CD4-positive, alpha-beta T cell (primary cell): ENCODE measurements around the gene ENOX1. TPM values are rescaled to one million over a fixed set of nuclear protein-coding genes. Genes with fewer than 3 reads are reported as not detected.

Source experiments
- ATAC-seq: fragments of 200-7000 bp; cut with Tn5 transposase; one replicate; pipeline ENCODE4 v1.10.0; 2022; ENCODE audit warnings: mild to moderate bottlenecking; ENCODE audit not compliant: poor library complexity
- CTCF ChIA-PET: fragments of 350-600 bp; sonication (Branson Sonifier 250); formaldehyde crosslinking; loops from one replicate; lab custom pipeline; 2021; ENCODE audit warnings: antibody characterized with exemption, inconsistent platforms; lab: Charles Lee
- POLR2A ChIA-PET: fragments of 350-600 bp; sonication (Branson Sonifier 250); formaldehyde crosslinking; loops from one replicate; lab custom pipeline; 2021; ENCODE audit warnings: antibody characterized with exemption, inconsistent platforms; lab: Charles Lee
- DNase-seq, 14 experiments: peaks; one replicate each; pipeline ENCODE4 v3.0.0-alpha.2; 2013 to 2020; ENCODE audit warnings: mixed read lengths in 2 of 14
- H3K27ac ChIP-seq, 2 donors: one replicate each; pipeline versions ENCODE4 v1.5.1 to v1.7.0; 2013; ENCODE audit warnings: low read length in 2 of 2, low read depth in 1 of 2, mild to moderate bottlenecking in 1 of 2
- H3K27me3 ChIP-seq, 2 experiments: 1 replicate in 1 of 2; 2 replicates in 1 of 2; pipeline versions ENCODE4 v1.6.1 to v1.7.0; 2013; ENCODE audit warnings: low read length in 2 of 2, control low read depth in 1 of 2, mild to moderate bottlenecking in 1 of 2, moderate library complexity in 1 of 2; ENCODE audit not compliant: insufficient read depth in 2 of 2, control insufficient read depth in 1 of 2
- H3K36me3 ChIP-seq: one replicate; pipeline ENCODE4 v1.6.1; 2013; ENCODE audit warnings: low read length, control low read depth; ENCODE audit not compliant: insufficient read depth
- H3K4me1 ChIP-seq: one replicate; pipeline ENCODE4 v1.6.1; 2013; ENCODE audit warnings: low read length, control low read depth; ENCODE audit not compliant: insufficient read depth
- H3K4me3 ChIP-seq: one replicate; pipeline ENCODE4 v1.5.1; 2013; ENCODE audit warnings: mild to moderate bottlenecking, low read length, moderate library complexity
- H3K9me3 ChIP-seq, 2 experiments: 1 replicate in 1 of 2; 2 replicates in 1 of 2; pipeline versions ENCODE4 v1.6.1 to v1.7.0; 2013; ENCODE audit warnings: low read length in 2 of 2, mild to moderate bottlenecking in 2 of 2, control low read depth in 1 of 2, moderate library complexity in 1 of 2; ENCODE audit not compliant: control insufficient read depth in 1 of 2, insufficient read depth in 1 of 2
- H3K27ac Mint-ChIP-seq: one replicate; pipeline ENCODE4 v1.8.0; 2020; ENCODE audit warnings: mixed read lengths
- H3K27me3 Mint-ChIP-seq: one replicate; pipeline ENCODE4 v1.8.0; 2021; ENCODE audit warnings: mixed read lengths
- H3K36me3 Mint-ChIP-seq: one replicate; pipeline ENCODE4 v1.8.0; 2021; ENCODE audit warnings: low read depth, mixed read lengths
- H3K4me1 Mint-ChIP-seq: one replicate; pipeline ENCODE4 v1.8.0; 2021; ENCODE audit warnings: low read depth, mixed read lengths
- H3K4me3 Mint-ChIP-seq: one replicate; pipeline ENCODE4 v1.8.0; 2020; ENCODE audit warnings: mild to moderate bottlenecking, mixed read lengths
- H3K9me3 Mint-ChIP-seq: one replicate; pipeline ENCODE4 v1.8.0; 2020; ENCODE audit warnings: mixed read lengths
- intact Hi-C, 2 experiments: fragments of 100-400 bp; cut with DNase I in 1 of 2; cut with micrococcal nuclease in 1 of 2; formaldehyde crosslinking; loops; one replicate each; pipeline versions ENCODE4 v1.15.1 to v1.9.0; 2023 to 2025; cut with DNase I, micrococcal nuclease
- total RNA-seq, 174 experiments: library from RNA in 2 of 174; stranded (reverse) in 2 of 174; gene quantifications; one replicate each; pipeline ENCODE4 v1.2.3 and lab custom pipeline; 2021 to 2026
- TF ChIP-seq, protein P1 (sequence below): fragments of 200-600 bp; IDR thresholded peaks from one replicate; pipeline ENCODE4 v1.8.0; 2022; ENCODE audit warnings: antibody characterized with exemption, mild to moderate bottlenecking

The ENOX1 gene
- total RNA-seq, 2 experiments from 2014 or later: not detected

DNA sequence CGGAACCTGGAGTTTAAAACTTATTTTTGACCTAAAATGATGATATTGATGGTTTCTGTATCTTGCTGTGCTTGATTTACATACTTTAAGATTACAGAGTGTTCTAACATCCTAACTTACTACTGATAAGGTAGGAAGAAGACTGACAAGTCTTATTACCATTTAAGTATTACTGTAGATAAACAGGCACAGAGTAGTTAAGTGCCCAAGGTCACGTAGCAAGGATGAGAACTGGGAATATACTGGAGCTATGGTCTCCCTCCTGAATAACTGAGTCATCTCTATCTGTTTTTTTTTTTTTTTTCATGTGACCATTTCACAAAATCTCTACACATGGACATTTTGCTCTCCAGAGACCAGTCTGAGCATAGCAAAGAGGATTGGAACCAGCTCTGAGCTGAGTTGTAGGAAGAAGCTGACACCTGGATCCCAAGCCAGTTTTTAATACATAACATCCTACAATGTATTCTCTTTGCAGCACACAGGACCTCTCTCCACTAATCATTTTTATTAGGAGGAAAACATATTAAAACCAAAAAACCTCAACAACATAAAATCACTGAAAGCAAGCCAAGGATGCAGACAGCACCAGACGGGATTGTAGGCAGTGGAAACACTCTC lies 589.9 kb downstream of the ENOX1 start:
- POLR2A ChIA-PET: no interaction called here
- no peaks in the 10 kb centered on the region for H3K4me1 ChIP-seq
- H3K9me3 Mint-ChIP-seq: peaks cover 7% of the 10 kb centered on the region
- no peaks in the 10 kb centered on the region for H3K9me3 ChIP-seq
- no peaks in the 10 kb centered on the region for H3K36me3 Mint-ChIP-seq
- H3K27ac ChIP-seq: no peak overlapping the region
- H3K4me3 ChIP-seq: no peak overlapping the region
- CTCF ChIA-PET: no interaction called here
- H3K27me3 Mint-ChIP-seq: peaks cover 30% of the 10 kb centered on the region
- intact Hi-C loops: no loop called here
- H3K36me3 ChIP-seq: no peaks in the 10 kb centered on the region
- H3K27me3 ChIP-seq: no peaks in the 10 kb centered on the region
- ATAC-seq (no peak), DNase-seq (no peak)
- H3K27ac Mint-ChIP-seq: no peak overlapping the region
- H3K4me1 Mint-ChIP-seq: no peaks in the 10 kb centered on the region
- TF ChIP-seq, protein P1, sequence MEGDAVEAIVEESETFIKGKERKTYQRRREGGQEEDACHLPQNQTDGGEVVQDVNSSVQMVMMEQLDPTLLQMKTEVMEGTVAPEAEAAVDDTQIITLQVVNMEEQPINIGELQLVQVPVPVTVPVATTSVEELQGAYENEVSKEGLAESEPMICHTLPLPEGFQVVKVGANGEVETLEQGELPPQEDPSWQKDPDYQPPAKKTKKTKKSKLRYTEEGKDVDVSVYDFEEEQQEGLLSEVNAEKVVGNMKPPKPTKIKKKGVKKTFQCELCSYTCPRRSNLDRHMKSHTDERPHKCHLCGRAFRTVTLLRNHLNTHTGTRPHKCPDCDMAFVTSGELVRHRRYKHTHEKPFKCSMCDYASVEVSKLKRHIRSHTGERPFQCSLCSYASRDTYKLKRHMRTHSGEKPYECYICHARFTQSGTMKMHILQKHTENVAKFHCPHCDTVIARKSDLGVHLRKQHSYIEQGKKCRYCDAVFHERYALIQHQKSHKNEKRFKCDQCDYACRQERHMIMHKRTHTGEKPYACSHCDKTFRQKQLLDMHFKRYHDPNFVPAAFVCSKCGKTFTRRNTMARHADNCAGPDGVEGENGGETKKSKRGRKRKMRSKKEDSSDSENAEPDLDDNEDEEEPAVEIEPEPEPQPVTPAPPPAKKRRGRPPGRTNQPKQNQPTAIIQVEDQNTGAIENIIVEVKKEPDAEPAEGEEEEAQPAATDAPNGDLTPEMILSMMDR: no peak
- no peak overlapping the region for H3K4me3 Mint-ChIP-seq

DNA sequence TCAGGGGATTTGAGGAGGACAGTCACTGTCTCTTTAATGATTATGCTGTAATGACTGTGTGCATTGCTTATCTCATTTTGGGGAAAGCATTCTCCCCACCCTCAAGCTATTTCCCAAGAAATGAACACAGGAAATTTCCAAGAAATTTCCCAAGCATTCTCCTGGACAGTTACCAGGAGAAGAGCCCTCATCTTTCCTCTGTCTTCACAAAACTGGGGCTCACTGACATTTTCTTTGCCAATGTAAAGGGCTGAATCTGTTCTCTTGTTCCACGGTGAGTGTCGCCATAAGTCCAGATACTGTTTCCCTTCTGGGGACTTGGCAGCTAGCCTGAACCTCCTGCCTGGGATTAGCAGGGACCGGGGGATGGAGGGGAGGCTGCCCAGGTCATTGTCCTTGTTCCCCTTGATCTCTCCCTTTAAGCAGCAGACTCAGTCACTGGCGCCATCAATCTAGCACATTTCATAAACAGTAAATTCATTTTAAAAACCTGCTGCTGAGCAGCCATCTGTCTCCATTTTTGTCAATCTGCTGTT lies 590.6 kb downstream of the ENOX1 start:
- Histone ChIP-seq H3K27ac (no peak overlapping the region), H3K4me1 (no peaks in the 10 kb centered on the region), H3K36me3 (no peaks in the 10 kb centered on the region), H3K4me3 (no peak overlapping the region), H3K27me3 (no peaks in the 10 kb centered on the region), H3K9me3 (no peaks in the 10 kb centered on the region)
- ATAC-seq (no peak), DNase-seq (no peak)
- TF ChIP-seq, protein P1: no peak
- no peak overlapping the region for H3K27ac Mint-ChIP-seq
- intact Hi-C loops: no loop called here
- H3K36me3 Mint-ChIP-seq: no peaks in the 10 kb centered on the region
- no peak overlapping the region for H3K4me3 Mint-ChIP-seq
- H3K27me3 Mint-ChIP-seq: peaks cover 30% of the 10 kb centered on the region
- no peaks in the 10 kb centered on the region for H3K4me1 Mint-ChIP-seq
- H3K9me3 Mint-ChIP-seq: no peaks in the 10 kb centered on the region
- CTCF ChIA-PET: no interaction called here
- POLR2A ChIA-PET: no interaction called here

DNA sequence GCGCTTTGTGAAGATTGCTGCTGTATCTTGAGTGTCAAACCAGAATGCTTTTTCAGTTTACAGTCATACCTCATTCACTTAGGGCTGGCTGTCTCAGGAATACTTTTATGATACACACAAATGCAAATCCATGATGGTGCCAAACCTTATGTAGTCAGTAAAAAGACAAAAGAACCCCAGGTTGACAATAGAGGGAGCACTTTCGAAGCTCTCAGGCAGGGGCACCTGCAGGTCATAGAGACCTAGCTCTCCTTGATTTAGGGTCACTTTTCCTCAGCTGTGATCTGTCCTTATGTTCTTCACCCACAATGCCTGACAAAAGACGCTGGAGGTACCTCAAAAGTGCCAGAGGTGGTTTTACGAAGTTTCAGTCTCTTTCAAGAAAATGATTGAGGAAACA lies 591.2 kb downstream of the ENOX1 start:
- POLR2A ChIA-PET: no interaction called here

More for the DNA sequence above, 591.2 kb downstream of the ENOX1 start:
- Mint-ChIP-seq H3K9me3 (no peaks in the 10 kb centered on the region), H3K4me1 (no peaks in the 10 kb centered on the region), H3K27me3 (peaks cover 30% of the 10 kb centered on the region), H3K27ac (no peak overlapping the region), H3K4me3 (no peak overlapping the region), H3K36me3 (no peaks in the 10 kb centered on the region)
- TF ChIP-seq, protein P1: no peak
- H3K9me3 ChIP-seq: no peaks in the 10 kb centered on the region
- no peaks in the 10 kb centered on the region for H3K27me3 ChIP-seq
- intact Hi-C loops: no loop called here
- H3K4me1 ChIP-seq: no peaks in the 10 kb centered on the region
- ATAC-seq: no peak
- CTCF ChIA-PET: no interaction called here
- DNase-seq: no peak
- no peaks in the 10 kb centered on the region for H3K36me3 ChIP-seq
- no peak overlapping the region for H3K4me3 ChIP-seq
- H3K27ac ChIP-seq: no peak overlapping the region
